H1 (cell line): ENCODE results near the gene PLXNA3. TPM values are rescaled to one million over a fixed set of nuclear protein-coding genes. Genes with fewer than 3 reads are reported as not detected.

Experiments used
- CTCF ChIA-PET: fragments of 300-600 bp; sonication (Branson Sonifier 250); formaldehyde crosslinking; loops from one replicate; lab custom pipeline; 2021; ENCODE audit not compliant: partially characterized antibody; lab: Charles Lee
- POLR2A ChIA-PET: fragments of 300-600 bp; sonication (Branson Sonifier 250); formaldehyde crosslinking; loops from one replicate; lab custom pipeline; 2021; ENCODE audit warnings: inconsistent platforms; ENCODE audit not compliant: partially characterized antibody; lab: Charles Lee
- DNase-seq, 2 experiments: peaks; one replicate each; pipeline versions ENCODE4 v3.0.0 to v3.0.0-alpha.2; 2010 to 2022; ENCODE audit warnings: low spot score in 2 of 2, low read depth in 1 of 2, mixed read lengths in 1 of 2
- FAIRE-seq: peaks from 2 replicates; lab custom pipeline; 2011; peaks lifted over from hg19 to GRCh38; lab: Jason Lieb, UNC
- H2AFZ ChIP-seq: 2 replicates; pipeline ENCODE4 v1.8.1; 2012; ENCODE audit warnings: low read length, inconsistent platforms
- H2AK5ac ChIP-seq: 2 replicates; pipeline ENCODE4 v1.6.1; 2013; ENCODE audit warnings: low read depth, low read length
- H2BK120ac ChIP-seq: replicated peaks from 2 replicates; pipeline ENCODE3; 2013; ENCODE audit warnings: low read depth, low read length, inconsistent platforms
- H2BK12ac ChIP-seq: 2 replicates; pipeline ENCODE4 v1.6.1; 2013; ENCODE audit warnings: low read depth, low read length
- H2BK15ac ChIP-seq: 2 replicates; pipeline ENCODE4 v1.6.1; 2013; ENCODE audit warnings: low read length
- H2BK20ac ChIP-seq: 2 replicates; pipeline ENCODE4 v1.6.1; 2013; ENCODE audit warnings: low read length
- H2BK5ac ChIP-seq: 2 replicates; pipeline ENCODE4 v1.6.1; 2013; ENCODE audit warnings: low read depth, low read length
- H3K14ac ChIP-seq: 2 replicates; pipeline ENCODE4 v1.6.1; 2013; ENCODE audit warnings: inconsistent platforms; ENCODE audit not compliant: insufficient read length
- H3K18ac ChIP-seq: 2 replicates; pipeline ENCODE4 v1.6.1; 2013; ENCODE audit warnings: low read length; ENCODE audit errors: extremely low read depth
- H3K23ac ChIP-seq: 2 replicates; pipeline ENCODE4 v1.6.1; 2013; ENCODE audit warnings: inconsistent platforms; ENCODE audit not compliant: insufficient read length
- H3K23me2 ChIP-seq: 2 replicates; pipeline ENCODE4 v1.6.1; 2013; ENCODE audit warnings: low read depth, low read length
- H3K27ac ChIP-seq: 2 replicates; pipeline ENCODE4 v1.6.1; 2011; ENCODE audit warnings: low read depth, low read length, inconsistent platforms
- H3K27me3 ChIP-seq, 4 experiments: replicated peaks in 1 of 4; 1 replicate in 1 of 4; 2 replicates in 3 of 4; pipeline versions ENCODE4 v1.6.1 to v1.8.1; 2011 to 2013; ENCODE audit warnings: low read length in 3 of 4, mild to moderate bottlenecking in 3 of 4, inconsistent platforms in 2 of 4, mixed read lengths in 2 of 4, moderate library complexity in 1 of 4; ENCODE audit not compliant: control insufficient read depth in 3 of 4, insufficient read depth in 3 of 4; ENCODE audit errors: extremely low read depth in 1 of 4
- H3K36me3 ChIP-seq, 4 experiments: 2 replicates each; pipeline versions ENCODE4 v1.6.1 to v1.8.1; 2011 to 2013; ENCODE audit warnings: mild to moderate bottlenecking in 4 of 4, low read length in 3 of 4, moderate library complexity in 2 of 4, control low read depth in 1 of 4, inconsistent platforms in 1 of 4; ENCODE audit not compliant: insufficient read depth in 4 of 4, control insufficient read depth in 2 of 4
- H3K4ac ChIP-seq: replicated peaks from 2 replicates; pipeline ENCODE3; 2013; ENCODE audit warnings: low read length, low read depth, mixed read lengths, inconsistent platforms; ENCODE audit not compliant: insufficient read length
- H3K4me1 ChIP-seq, 4 experiments: replicated peaks in 1 of 4; 1 replicate in 1 of 4; 2 replicates in 3 of 4; pipeline versions ENCODE4 v1.6.1 to v1.8.1; 2011 to 2013; ENCODE audit warnings: low read length in 3 of 4, inconsistent platforms in 2 of 4, mixed read lengths in 1 of 4; ENCODE audit not compliant: insufficient read depth in 4 of 4, control insufficient read depth in 3 of 4
- H3K4me2 ChIP-seq, 2 experiments: 2 replicates each; pipeline versions ENCODE4 v1.6.1 to v1.8.1; 2011 to 2013; ENCODE audit warnings: low read depth in 2 of 2, low read length in 2 of 2, control low read depth in 1 of 2, inconsistent platforms in 1 of 2, mild to moderate bottlenecking in 1 of 2; ENCODE audit not compliant: insufficient read depth in 1 of 2
- H3K4me3 ChIP-seq, 4 experiments: fragments of 200-600, 300-600 bp in 1 of 4; sonication (generic), shearing (Covaris generic), sonication (Bioruptor Twin) in 1 of 4; 2 replicates each; pipeline versions ENCODE4 v1.5.1 to v1.8.1; 2011 to 2016; ENCODE audit warnings: low read length in 4 of 4, low read depth in 3 of 4, control low read depth in 2 of 4, inconsistent platforms in 2 of 4, mild to moderate bottlenecking in 2 of 4, mixed read lengths in 1 of 4, moderate library complexity in 1 of 4; ENCODE audit not compliant: insufficient read depth in 2 of 4; ENCODE audit errors: extremely low read depth in 1 of 4
- H3K56ac ChIP-seq: replicated peaks from 2 replicates; pipeline ENCODE3; 2013; ENCODE audit warnings: low read depth, mild to moderate bottlenecking, mixed read lengths, low read length, inconsistent platforms; ENCODE audit not compliant: insufficient read length
- H3K79me1 ChIP-seq: 2 replicates; pipeline ENCODE4 v1.6.1; 2013; ENCODE audit warnings: low read depth, low read length, control low read depth
- H3K79me2 ChIP-seq, 2 experiments: 2 replicates each; pipeline versions ENCODE4 v1.6.1 to v1.8.1; 2012 to 2013; ENCODE audit warnings: low read length in 2 of 2, mild to moderate bottlenecking in 2 of 2, inconsistent platforms in 1 of 2; ENCODE audit not compliant: insufficient read depth in 2 of 2, control insufficient read depth in 1 of 2
- H3K9ac ChIP-seq, 4 experiments: replicated peaks in 1 of 4; 1 replicate in 1 of 4; 2 replicates in 3 of 4; pipeline versions ENCODE4 v1.6.1 to v1.8.1; 2011 to 2013; ENCODE audit warnings: low read depth in 3 of 4, low read length in 3 of 4, control low read depth in 2 of 4, mild to moderate bottlenecking in 2 of 4, moderate library complexity in 2 of 4, inconsistent platforms in 1 of 4; ENCODE audit errors: extremely low read depth in 1 of 4
- H3K9me3 ChIP-seq, 2 experiments: 2 replicates each; pipeline versions ENCODE4 v1.6.1 to v1.8.1; 2012 to 2013; ENCODE audit warnings: mild to moderate bottlenecking in 2 of 2, moderate library complexity in 2 of 2, control low read depth in 1 of 2, inconsistent platforms in 1 of 2, low read depth in 1 of 2, low read length in 1 of 2, mixed read lengths in 1 of 2; ENCODE audit not compliant: insufficient read depth in 2 of 2
- H4K20me1 ChIP-seq, 2 experiments: replicated peaks in 1 of 2; 2 replicates each; pipeline versions ENCODE3 to v1.8.1; 2011 to 2013; ENCODE audit warnings: inconsistent platforms in 2 of 2, low read length in 2 of 2, mild to moderate bottlenecking in 1 of 2; ENCODE audit not compliant: insufficient read depth in 2 of 2, control insufficient read depth in 1 of 2
- H4K5ac ChIP-seq: 2 replicates; pipeline ENCODE4 v1.6.1; 2013; ENCODE audit warnings: low read length, low read depth, mixed read lengths, inconsistent platforms; ENCODE audit not compliant: insufficient read length
- H4K8ac ChIP-seq: 2 replicates; pipeline ENCODE4 v1.8.0; 2013; ENCODE audit warnings: mild to moderate bottlenecking, moderate library complexity, low read length, inconsistent platforms; ENCODE audit not compliant: insufficient read depth; ENCODE audit errors: extremely low read depth
- H4K91ac ChIP-seq: replicated peaks from 2 replicates; pipeline ENCODE3; 2013; ENCODE audit warnings: low read length, mixed read lengths, inconsistent platforms; ENCODE audit not compliant: insufficient read length
- BCL11A ChIP-seq, 2 experiments: IDR thresholded peaks; one replicate each; pipeline ENCODE4 v1.6.1; 2011; ENCODE audit warnings: low read depth in 2 of 2, low read length in 2 of 2, mild to moderate bottlenecking in 2 of 2
- BRCA1 ChIP-seq: IDR thresholded peaks from 2 replicates; pipeline ENCODE4 v1.6.1; 2012; ENCODE audit warnings: low read depth, low read length, improper control_type of control experiment
- KDM4A ChIP-seq: IDR thresholded peaks from one replicate; pipeline ENCODE4 v1.7.1; 2012; ENCODE audit warnings: low read depth, mild to moderate bottlenecking, moderate library complexity, low read length, inconsistent platforms; ENCODE audit not compliant: severe bottlenecking
- NANOG ChIP-seq: IDR thresholded peaks from 2 replicates; pipeline ENCODE4 v1.6.1; 2011; ENCODE audit warnings: low read length, low read depth, mild to moderate bottlenecking, inconsistent platforms; ENCODE audit not compliant: insufficient read depth, poor library complexity, severe bottlenecking
- RBBP5 ChIP-seq: IDR thresholded peaks from 2 replicates; pipeline ENCODE4 v1.7.1; 2012; ENCODE audit warnings: low read depth, mild to moderate bottlenecking, inconsistent platforms, low read length, moderate library complexity, borderline replicate concordance
- SRF ChIP-seq: IDR thresholded peaks from 2 replicates; pipeline ENCODE4 v1.6.1; 2011; ENCODE audit warnings: mild to moderate bottlenecking, low read depth, low read length, moderate library complexity
- YY1 ChIP-seq: IDR thresholded peaks from 2 replicates; pipeline ENCODE4 v1.6.1; 2011; ENCODE audit warnings: low read depth, mild to moderate bottlenecking, low read length
- WGBS, 2 experiments: shearing (Covaris generic) in 1 of 2; methylation state at CpG; one replicate each; pipeline versions ENCODE4 v1.1.6 to v1.1.7; 2013 to 2015; ENCODE audit warnings: low lambda C conversion rate in 2 of 2, mixed read lengths in 2 of 2, inconsistent platforms in 1 of 2, low coverage in 1 of 2, missing lambda C conversion rate in 1 of 2; ENCODE audit not compliant: insufficient replicate concordance in 2 of 2, insufficient coverage in 1 of 2, insufficient read length in 1 of 2; ENCODE audit errors: extremely low coverage in 1 of 2, missing lambda C conversion rate in 1 of 2; 5-methylcytosine and 5-hydroxymethylcytosine counted together
- polyA plus RNA-seq, 7 experiments: library from polyadenylated mRNA; depleted of rRNA in 3 of 7; stranded (reverse) in 5 of 7; unstranded in 2 of 7; fragments of >200 nt in 5 of 7; fragments of 200-250 nt in 2 of 7; gene quantifications; 1 replicate in 5 of 7; 2 replicates in 1 of 7; 4 replicates in 1 of 7; pipeline versions ENCODE4 v1.2.1 to v1.2.3, GENCODE V29; 2011 to 2013; ENCODE audit warnings: missing spikeins in 2 of 7, mixed read lengths in 2 of 7
- total RNA-seq: library from RNA; stranded (reverse); fragmentation: NEBNext Ultra II Directional; extraction: Animal tissue kit (Norgen Biotek cat#: 25700); gene quantifications from 2 replicates; pipeline ENCODE4 v1.2.1, GENCODE V29; 2021
- TF ChIP-seq, protein P1 (sequence below): IDR thresholded peaks from 2 replicates; pipeline ENCODE4 v1.6.1; 2012; ENCODE audit warnings: inconsistent platforms

The PLXNA3 gene
- total and polyA plus RNA-seq, 2 of the 8 experiments (the other 6 are each of a cell fraction or from before 2014, with no cell fraction given) = 10.7 to 18.2 TPM

GRCh38 chrX:154486052-154486395 lies 27.9 kb downstream of the PLXNA3 start:
- no peak overlapping the region for H3K14ac ChIP-seq
- no peak overlapping the region for H4K91ac ChIP-seq
- H3K4me1 ChIP-seq = peaks cover 0 to 12% (median 3%) of the 10 kb centered on the region in 4 experiments; a peak in 4 of 7 replicates
- no peaks in the 10 kb centered on the region for H3K79me1 ChIP-seq
- H2AK5ac ChIP-seq = no peak overlapping the region
- peak overlapping the region; percentile 37 to 81 (median 58) for H3K4me3 ChIP-seq
- H3K23ac ChIP-seq = no peak overlapping the region
- no peak overlapping the region for H3K27ac ChIP-seq
- peak in 1 of 2 experiments; percentile 53 for DNase-seq
- H4K8ac ChIP-seq = no peak overlapping the region; the same call in 1 of the 2 replicates
- H3K79me2 ChIP-seq = no peaks in the 10 kb centered on the region
- no peak overlapping the region for H3K18ac ChIP-seq
- no CpG with 5 or more reads among the region's 35 CpGs for WGBS, 2 experiments
- H3K56ac ChIP-seq = no peak overlapping the region
- H2BK12ac ChIP-seq = no peak overlapping the region
- no peaks in the 10 kb centered on the region for H3K9me3 ChIP-seq
- ChIA-PET POLR2A (interaction anchor here (0.9 to 2.3 kb wide), 5 partner anchors 27 to 88 kb away, joined by 4 to 8 read pairs (median 6); no protein-coding TSS in a partner anchor), CTCF (interaction anchor here (0.9 to 2.3 kb wide), 3 partner anchors 48 to 113 kb away, joined by 3 to 5 read pairs (median 3); no protein-coding TSS in a partner anchor)
- FAIRE-seq = no peak
- H3K23me2 ChIP-seq = no peaks in the 10 kb centered on the region; the same call in 1 of the 2 replicates
- no peak overlapping the region for H2AFZ ChIP-seq
- peak overlapping the region; percentile 68 for H3K4me2 ChIP-seq
- H3K9ac ChIP-seq = peak overlapping the region; percentile 9 to 47 (median 27); a peak in 5 of 7 replicates
- peak overlapping the region; percentile 66 for H4K5ac ChIP-seq
- peaks cover 1 to 2% of the 10 kb centered on the region in 2 experiments for H4K20me1 ChIP-seq
- no peak overlapping the region for H2BK120ac ChIP-seq
- H2BK15ac ChIP-seq = no peak overlapping the region
- H2BK20ac ChIP-seq = no peak overlapping the region
- no peaks in the 10 kb centered on the region; a peak in 1 of 7 replicates for H3K27me3 ChIP-seq
- peak overlapping the region; percentile 38 for H3K4ac ChIP-seq
- no peak overlapping the region for H2BK5ac ChIP-seq
- H3K36me3 ChIP-seq = peaks cover 0 to 13% (median 0%) of the 10 kb centered on the region in 4 experiments; a peak in 2 of 8 replicates
- TF ChIP-seq KDM4A = peak; percentile 51
- no peak for TF ChIP-seq BRCA1
- no peak for TF ChIP-seq NANOG
- TF ChIP-seq, protein P1, sequence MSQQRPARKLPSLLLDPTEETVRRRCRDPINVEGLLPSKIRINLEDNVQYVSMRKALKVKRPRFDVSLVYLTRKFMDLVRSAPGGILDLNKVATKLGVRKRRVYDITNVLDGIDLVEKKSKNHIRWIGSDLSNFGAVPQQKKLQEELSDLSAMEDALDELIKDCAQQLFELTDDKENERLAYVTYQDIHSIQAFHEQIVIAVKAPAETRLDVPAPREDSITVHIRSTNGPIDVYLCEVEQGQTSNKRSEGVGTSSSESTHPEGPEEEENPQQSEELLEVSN = peak; percentile 44; the same call in 1 of the 2 replicates
- no peak for TF ChIP-seq SRF
- no peak for TF ChIP-seq YY1
- TF ChIP-seq RBBP5 = no peak
- no peak for TF ChIP-seq BCL11A (IDR thresholded peaks at IDR 0.05; ENCODE audit: low read depth in 2 of 2, low read length in 2 of 2)
